Inflammatory macrophage treated with lipopolysaccharide for 1 hour (primary cell): ENCODE measurements around the gene COL1A2.

ENCODE experiments used
- DNase-seq, 2 donors: peaks; one replicate each; pipeline ENCODE4 v3.0.0-alpha.2; 2020 to 2022

COL1A2 gene

DNA sequence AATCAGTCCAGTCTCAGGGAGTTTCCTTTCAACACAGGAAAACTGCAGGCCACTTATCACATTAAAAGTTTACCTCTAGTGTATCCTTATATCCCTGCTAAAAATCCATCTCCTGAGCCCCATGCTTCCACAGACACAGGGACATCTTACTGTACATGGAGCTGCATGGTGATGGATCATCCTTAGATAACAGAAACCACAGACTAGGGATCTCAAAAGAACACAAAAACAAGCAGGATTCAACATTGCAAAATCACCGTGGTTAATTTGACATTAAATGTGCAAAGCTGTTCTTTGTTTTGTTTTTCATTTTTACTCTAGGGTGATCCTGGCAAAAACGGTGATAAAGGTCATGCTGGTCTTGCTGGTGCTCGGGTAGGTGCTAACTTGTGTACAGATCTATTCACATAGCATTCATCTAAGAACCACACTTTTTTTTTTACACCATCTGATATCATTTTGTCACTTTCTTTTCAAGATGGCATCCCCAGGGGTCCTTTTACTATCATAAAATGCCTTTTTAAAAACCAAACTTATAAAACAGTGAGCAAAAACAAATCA is 18.1 kb downstream of the COL1A2 start:
- no peak for DNase-seq

- DNase-seq, result no peak
Measured at GRCh38 chr7:94414481-94414880, 19.8 kb downstream of the COL1A2 start.

- no peak for DNase-seq
Measured at GRCh38 chr7:94414980-94415379, 20.3 kb downstream of the COL1A2 start.

DNA sequence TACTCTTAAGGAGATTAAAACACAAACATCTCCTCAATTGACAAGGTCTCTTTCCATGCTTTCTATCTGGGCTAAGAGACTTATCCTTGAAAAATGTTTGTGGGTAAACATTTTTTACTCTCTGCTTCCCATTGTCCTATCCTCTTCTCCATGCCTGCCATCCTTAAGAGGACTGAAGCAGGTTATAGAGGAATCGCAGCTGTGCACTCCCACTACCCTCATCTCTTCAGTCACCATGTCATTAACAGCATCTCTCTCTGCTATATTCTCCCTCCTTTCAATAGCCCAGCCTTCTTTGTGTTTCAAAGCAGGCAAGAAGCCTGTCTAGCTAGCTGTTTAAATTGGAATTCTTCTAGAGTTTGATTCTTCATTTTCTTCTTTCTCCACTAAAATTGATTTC is 22.6 kb downstream of the COL1A2 start:
- no peak for DNase-seq

DNA sequence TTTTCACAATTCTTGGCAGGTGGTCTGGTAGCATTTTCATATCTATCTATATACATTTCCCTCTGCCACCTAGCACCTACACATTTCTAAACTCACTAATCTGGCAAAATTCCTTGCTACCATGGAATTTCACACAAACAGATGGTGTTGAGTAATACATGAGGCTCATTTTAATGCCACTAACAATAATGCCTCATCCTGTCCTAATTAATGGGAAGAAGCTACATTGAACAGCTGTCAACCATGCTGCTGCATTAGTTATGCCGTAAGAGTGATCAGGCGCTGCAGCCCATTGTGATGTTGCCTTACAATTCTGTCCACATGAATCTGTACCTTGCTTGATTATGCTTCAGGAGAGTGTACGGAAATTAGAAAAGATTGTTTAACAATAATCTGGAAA is 23.2 kb downstream of the COL1A2 start:
- no peak for DNase-seq

DNA sequence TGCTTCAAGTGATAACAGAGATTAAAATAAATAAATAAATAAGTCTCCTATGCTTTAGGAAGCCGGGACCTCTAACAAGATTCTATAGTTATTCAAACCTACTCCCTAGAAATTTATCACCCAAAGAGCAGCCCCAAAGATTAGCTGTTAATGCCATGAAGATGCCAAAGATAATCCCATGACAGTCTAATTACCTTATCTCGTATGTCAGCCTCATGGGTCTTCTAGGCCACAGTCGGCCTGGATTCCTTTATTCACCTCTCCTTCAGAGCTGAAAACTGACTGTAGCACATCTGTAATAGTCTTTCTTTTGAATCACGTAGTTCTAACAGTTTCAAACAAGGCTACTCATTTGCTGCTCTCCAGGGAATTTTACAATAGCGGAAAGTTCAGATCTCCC is 24.2 kb downstream of the COL1A2 start:
- no peak for DNase-seq

- DNase-seq, result no peak
Measured at GRCh38 chr7:94420328-94420727, 25.6 kb downstream of the COL1A2 start.

- no peak for DNase-seq
Measured at GRCh38 chr7:94421681-94422080, 27.0 kb downstream of the COL1A2 start.

- DNase-seq, result no peak
Measured at GRCh38 chr7:94422136-94422535, 27.4 kb downstream of the COL1A2 start.

DNA sequence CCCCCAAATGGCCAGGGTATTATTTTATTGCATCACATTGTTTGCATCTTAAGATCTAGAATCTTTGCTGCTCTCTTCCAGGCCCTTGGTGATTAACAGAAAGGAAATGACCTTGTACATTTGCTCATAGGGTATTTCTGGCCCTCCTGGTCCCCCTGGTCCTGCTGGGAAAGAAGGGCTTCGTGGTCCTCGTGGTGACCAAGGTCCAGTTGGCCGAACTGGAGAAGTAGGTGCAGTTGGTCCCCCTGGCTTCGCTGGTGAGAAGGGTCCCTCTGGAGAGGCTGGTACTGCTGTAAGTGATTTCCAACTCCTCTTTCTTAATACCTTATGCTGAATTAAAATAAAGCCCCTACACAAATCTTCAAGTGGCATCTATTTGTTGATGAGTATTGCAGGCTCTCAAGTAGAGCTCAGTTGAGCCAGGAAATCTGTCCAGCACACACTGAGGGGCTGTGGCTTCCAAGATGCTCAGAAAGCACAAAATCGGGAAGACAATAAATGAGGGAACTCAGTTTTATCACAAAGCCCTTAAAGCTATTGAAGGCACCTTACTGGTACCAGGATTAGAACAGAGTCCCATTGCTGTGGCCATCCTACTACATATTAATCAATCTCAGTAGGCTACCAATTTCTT is 28.2 kb downstream of the COL1A2 start:
- DNase-seq, result no peak

DNA sequence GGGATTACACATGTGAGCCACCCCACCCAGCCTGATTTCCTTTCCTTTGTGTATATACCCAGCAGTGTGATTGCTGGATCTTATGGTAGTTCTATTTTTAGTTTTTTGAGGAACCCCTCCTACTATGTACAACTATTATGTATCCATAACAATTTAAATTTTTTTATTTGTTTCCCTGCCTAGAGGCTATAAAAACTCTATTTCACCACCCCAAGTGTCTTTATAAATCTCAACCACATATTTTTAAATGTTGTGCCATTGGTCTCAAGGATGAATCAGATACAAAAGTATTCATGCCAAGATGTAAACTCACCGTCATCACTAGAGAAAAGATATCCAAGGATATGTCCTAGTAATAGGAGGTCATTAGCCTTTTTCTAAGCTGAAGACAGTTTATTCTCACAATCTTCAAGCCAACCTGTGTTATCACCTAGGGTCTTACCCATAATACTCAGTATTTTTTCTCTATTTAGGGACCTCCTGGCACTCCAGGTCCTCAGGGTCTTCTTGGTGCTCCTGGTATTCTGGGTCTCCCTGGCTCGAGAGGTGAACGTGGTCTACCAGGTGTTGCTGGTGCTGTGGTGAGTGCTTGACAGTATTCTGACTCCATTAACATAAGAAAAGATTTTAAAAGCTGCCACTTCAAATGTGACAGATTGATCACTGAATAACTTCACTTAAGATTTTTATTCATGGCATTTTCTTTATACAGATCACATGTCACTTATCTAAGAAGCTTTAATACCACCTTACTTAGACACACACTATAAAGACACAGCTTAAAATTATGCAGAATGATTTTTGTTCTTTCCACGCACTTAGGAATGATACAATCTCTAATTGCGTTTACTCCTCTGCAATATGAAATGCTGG is 29.4 kb downstream of the COL1A2 start:
- DNase-seq, result no peak

DNA sequence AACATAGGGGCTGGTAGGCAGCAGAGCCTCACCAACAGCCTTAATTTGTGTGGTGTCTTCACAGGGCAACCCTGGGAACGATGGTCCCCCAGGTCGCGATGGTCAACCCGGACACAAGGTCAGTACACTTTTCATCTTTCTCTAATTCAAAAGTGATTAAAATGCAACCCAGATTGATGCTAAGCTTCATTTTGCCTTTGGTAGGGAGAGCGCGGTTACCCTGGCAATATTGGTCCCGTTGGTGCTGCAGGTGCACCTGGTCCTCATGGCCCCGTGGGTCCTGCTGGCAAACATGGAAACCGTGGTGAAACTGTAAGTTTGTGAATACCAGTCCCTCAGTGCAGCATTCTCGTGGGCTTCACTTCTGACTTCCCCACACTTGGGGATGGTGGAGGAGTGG is 30.9 kb downstream of the COL1A2 start:
- no peak for DNase-seq

GRCh38 chr7:94426980-94427875 is 32.5 kb downstream of the COL1A2 start:
- no peak for DNase-seq

- no peak for DNase-seq
Measured at GRCh38 chr7:94429153-94429552, 34.5 kb downstream of the COL1A2 start.

- no peak for DNase-seq
Measured at GRCh38 chr7:94431176-94431575, 36.5 kb downstream of the COL1A2 start.

GRCh38 chr7:94431619-94432280 is 37.1 kb downstream of the COL1A2 start:
- DNase-seq, result no peak

DNA sequence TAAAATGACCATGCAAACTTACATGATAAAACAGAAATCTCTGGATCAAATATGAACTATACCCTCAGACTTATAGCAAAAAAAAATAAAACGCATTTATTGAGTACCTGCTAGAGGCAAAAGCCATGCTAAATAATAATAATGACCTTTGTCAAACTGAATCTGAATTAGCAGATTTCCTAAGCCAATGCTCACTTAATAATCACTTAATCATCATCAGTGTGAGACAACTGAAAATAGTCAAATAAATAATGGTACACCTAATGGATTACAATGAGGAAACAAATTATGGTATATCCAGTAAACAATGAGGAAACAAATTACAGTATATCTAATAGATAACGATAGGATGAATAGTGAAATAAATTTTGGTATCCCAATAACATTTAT is 37.6 kb downstream of the COL1A2 start:
- no peak for DNase-seq

DNA sequence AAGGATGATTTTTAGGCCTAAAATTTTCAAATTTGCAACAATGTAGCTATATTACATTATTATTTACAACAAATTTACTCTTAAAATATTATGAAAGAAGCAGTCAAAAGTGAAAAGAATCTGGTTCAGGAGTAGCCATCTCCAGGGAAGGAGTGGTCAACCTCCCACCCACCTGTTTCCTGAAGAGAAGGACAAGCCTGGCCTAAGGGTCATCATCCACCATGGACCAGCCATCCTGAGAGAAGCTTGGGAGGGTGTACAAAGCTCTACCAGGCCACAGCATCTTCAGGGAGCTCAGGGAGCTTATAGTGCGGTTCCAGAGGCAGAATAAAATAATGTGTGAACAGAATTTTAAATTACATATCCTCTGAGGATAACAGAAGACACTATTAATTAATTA is 38.1 kb downstream of the COL1A2 start:
- DNase-seq, result no peak

DNA sequence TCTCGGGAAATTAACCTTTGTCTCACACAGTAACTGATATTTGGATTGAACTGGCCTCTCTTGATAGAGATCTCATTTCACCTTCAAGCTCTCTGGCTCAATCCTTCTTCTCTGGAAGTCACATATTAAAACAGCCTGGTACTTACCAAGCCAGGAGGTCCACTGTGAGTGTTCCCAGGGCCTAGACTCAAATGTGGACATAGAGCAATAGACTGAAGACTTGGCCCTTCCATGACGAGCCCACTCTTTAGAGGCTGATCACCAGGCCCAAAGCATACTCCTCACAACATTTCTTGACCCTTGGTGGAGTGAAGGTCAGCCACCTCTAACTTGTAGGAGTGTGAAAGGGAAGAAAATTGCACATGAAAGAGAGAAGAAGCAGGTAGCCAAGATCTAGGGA is 38.5 kb downstream of the COL1A2 start:
- no peak for DNase-seq

- no peak for DNase-seq
Measured at GRCh38 chr7:94434042-94434441, 39.3 kb downstream of the COL1A2 start.

DNA sequence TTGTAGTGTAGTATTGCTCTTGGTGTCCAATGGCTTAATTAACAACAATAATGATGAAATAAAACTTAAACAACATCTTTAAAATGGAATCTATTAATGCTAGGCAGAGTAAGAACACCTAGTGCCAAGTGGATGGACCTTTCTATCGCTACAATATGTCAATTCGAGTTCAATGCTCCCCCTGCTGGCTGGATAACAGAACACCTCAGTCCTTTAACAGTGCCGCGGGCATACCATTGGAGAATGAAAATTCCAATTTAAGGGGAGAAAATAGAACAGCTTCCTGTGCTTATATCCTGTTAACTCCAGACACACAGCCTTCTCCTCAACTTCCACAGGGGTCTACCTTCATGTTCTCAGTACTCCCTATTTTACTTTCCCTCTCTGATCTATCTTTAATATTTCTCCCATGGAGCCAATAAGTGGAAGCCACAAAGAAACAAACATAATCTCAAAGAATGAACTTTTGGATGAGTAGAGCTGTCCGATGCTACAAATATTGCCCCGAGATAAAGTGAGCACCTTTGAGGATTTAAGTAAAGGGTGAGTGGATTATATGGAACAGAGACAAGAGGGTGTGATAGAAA is 41.4 kb downstream of the COL1A2 start:
- peak; percentile 29 to 70 for DNase-seq

- DNase-seq, result no peak
Measured at GRCh38 chr7:94436700-94437099, 42.0 kb downstream of the COL1A2 start.
